Activated naive CD4-positive, alpha-beta T cell treated with anti-CD3 and anti-CD28 coated beads, Interleukin-2, amount 50 U/mL, for 24 hours (primary cell): Measurements from ENCODE around the gene AVEN.
"Not testable (repeated sequence)": the region's sequence is repeated elsewhere in the genome, so short reads cannot be mapped to it uniquely, and the experiment has no call there.

Experiments used
- H3K27ac Mint-ChIP-seq: one replicate; pipeline ENCODE4 v1.8.0; 2021; ENCODE audit warnings: mild to moderate bottlenecking, mixed read lengths
- H3K27me3 Mint-ChIP-seq: one replicate; pipeline ENCODE4 v1.8.0; 2021; ENCODE audit warnings: mixed read lengths
- H3K36me3 Mint-ChIP-seq: one replicate; pipeline ENCODE4 v1.8.0; 2021; ENCODE audit warnings: mixed read lengths
- H3K4me1 Mint-ChIP-seq: one replicate; pipeline ENCODE4 v1.8.0; 2021; ENCODE audit warnings: mixed read lengths
- H3K4me3 Mint-ChIP-seq: one replicate; pipeline ENCODE4 v1.8.0; 2021; ENCODE audit warnings: mild to moderate bottlenecking, mixed read lengths
- H3K9me3 Mint-ChIP-seq: one replicate; pipeline ENCODE4 v1.8.0; 2021; ENCODE audit warnings: mixed read lengths

The AVEN gene

GRCh38 chr15:34014556-34014955 is 24.4 kb downstream of the AVEN start:
- H3K4me3 Mint-ChIP-seq: no peak overlapping the region
- H3K9me3 Mint-ChIP-seq: no peaks in the 10 kb centered on the region
- H3K36me3 Mint-ChIP-seq: peaks cover 9% of the 10 kb centered on the region
- H3K27me3 Mint-ChIP-seq: no peaks in the 10 kb centered on the region
- H3K27ac Mint-ChIP-seq: no peak overlapping the region
- peaks cover 19% of the 10 kb centered on the region for H3K4me1 Mint-ChIP-seq

GRCh38 chr15:34013746-34014145 is 25.3 kb downstream of the AVEN start:
- H3K4me3 Mint-ChIP-seq: no peak overlapping the region
- H3K9me3 Mint-ChIP-seq: no peaks in the 10 kb centered on the region
- no peak overlapping the region for H3K27ac Mint-ChIP-seq
- H3K27me3 Mint-ChIP-seq: no peaks in the 10 kb centered on the region
- peaks cover 9% of the 10 kb centered on the region for H3K36me3 Mint-ChIP-seq
- peaks cover 19% of the 10 kb centered on the region for H3K4me1 Mint-ChIP-seq

- H3K36me3 Mint-ChIP-seq: peaks cover 9% of the 10 kb centered on the region
Observed at GRCh38 chr15:34012461-34013028, 26.5 kb downstream of the AVEN start.

GRCh38 chr15:34011481-34011880 is 27.5 kb downstream of the AVEN start:
- H3K27me3 Mint-ChIP-seq: no peaks in the 10 kb centered on the region
- H3K4me1 Mint-ChIP-seq: peaks cover 4% of the 10 kb centered on the region
- H3K9me3 Mint-ChIP-seq: no peaks in the 10 kb centered on the region
- peaks cover 6% of the 10 kb centered on the region for H3K36me3 Mint-ChIP-seq
- H3K27ac Mint-ChIP-seq: no peak overlapping the region
- H3K4me3 Mint-ChIP-seq: no peak overlapping the region

More at GRCh38 chr15:34012461-34013028, 26.5 kb downstream of the AVEN start:
- H3K27me3 Mint-ChIP-seq: no peaks in the 10 kb centered on the region
- H3K27ac Mint-ChIP-seq: no peak overlapping the region
- H3K4me3 Mint-ChIP-seq: no peak overlapping the region
- peaks cover 9% of the 10 kb centered on the region for H3K4me1 Mint-ChIP-seq
- no peaks in the 10 kb centered on the region for H3K9me3 Mint-ChIP-seq

- Mint-ChIP-seq H3K9me3 (no peaks in the 10 kb centered on the region), H3K4me1 (no peaks in the 10 kb centered on the region), H3K27me3 (no peaks in the 10 kb centered on the region), H3K27ac (no peak overlapping the region), H3K36me3 (peaks cover 6% of the 10 kb centered on the region), H3K4me3 (no peak overlapping the region)
Observed at GRCh38 chr15:34010921-34011320, 28.1 kb downstream of the AVEN start.

- Mint-ChIP-seq H3K27me3 (no peaks in the 10 kb centered on the region), H3K4me1 (no peaks in the 10 kb centered on the region)
Observed at GRCh38 chr15:34009656-34010055, 29.3 kb downstream of the AVEN start.

GRCh38 chr15:34006381-34006780 is 32.6 kb downstream of the AVEN start:
- no peak overlapping the region for H3K4me3 Mint-ChIP-seq
- no peaks in the 10 kb centered on the region for H3K27me3 Mint-ChIP-seq
- H3K36me3 Mint-ChIP-seq: peaks cover 5% of the 10 kb centered on the region
- no peaks in the 10 kb centered on the region for H3K4me1 Mint-ChIP-seq
- no peaks in the 10 kb centered on the region for H3K9me3 Mint-ChIP-seq
- no peak overlapping the region for H3K27ac Mint-ChIP-seq

More at GRCh38 chr15:34009656-34010055, 29.3 kb downstream of the AVEN start:
- peaks cover 3% of the 10 kb centered on the region for H3K36me3 Mint-ChIP-seq
- H3K27ac Mint-ChIP-seq: no peak overlapping the region
- no peaks in the 10 kb centered on the region for H3K9me3 Mint-ChIP-seq
- H3K4me3 Mint-ChIP-seq: no peak overlapping the region

- H3K4me3 Mint-ChIP-seq: no peak overlapping the region
- H3K36me3 Mint-ChIP-seq: peaks cover 7% of the 10 kb centered on the region
- no peaks in the 10 kb centered on the region for H3K27me3 Mint-ChIP-seq
- no peaks in the 10 kb centered on the region for H3K9me3 Mint-ChIP-seq
- H3K4me1 Mint-ChIP-seq: no peaks in the 10 kb centered on the region
- no peak overlapping the region for H3K27ac Mint-ChIP-seq
Observed at GRCh38 chr15:34001536-34001935, 37.5 kb downstream of the AVEN start.

GRCh38 chr15:33995666-33996065 is 43.3 kb downstream of the AVEN start:
- H3K4me3 Mint-ChIP-seq, H3K36me3 Mint-ChIP-seq, H3K27me3 Mint-ChIP-seq, H3K4me1 Mint-ChIP-seq, H3K27ac Mint-ChIP-seq, H3K9me3 Mint-ChIP-seq: not testable (repeated sequence)

- Mint-ChIP-seq H3K27me3 (no peaks in the 10 kb centered on the region), H3K27ac (no peak overlapping the region), H3K9me3 (no peaks in the 10 kb centered on the region)
Observed at GRCh38 chr15:33994005-33994615, 44.9 kb downstream of the AVEN start.

GRCh38 chr15:33988384-33988783 is 50.6 kb downstream of the AVEN start:
- H3K36me3 Mint-ChIP-seq: peaks cover 5% of the 10 kb centered on the region

More at GRCh38 chr15:33994005-33994615, 44.9 kb downstream of the AVEN start:
- Mint-ChIP-seq H3K36me3 (peaks cover 4% of the 10 kb centered on the region), H3K4me3 (no peak overlapping the region), H3K4me1 (no peaks in the 10 kb centered on the region)

GRCh38 chr15:33987444-33987843 is 51.6 kb downstream of the AVEN start:
- H3K27ac Mint-ChIP-seq: no peak overlapping the region
- no peaks in the 10 kb centered on the region for H3K4me1 Mint-ChIP-seq
- H3K4me3 Mint-ChIP-seq: no peak overlapping the region
- no peaks in the 10 kb centered on the region for H3K9me3 Mint-ChIP-seq
- no peaks in the 10 kb centered on the region for H3K27me3 Mint-ChIP-seq
- H3K36me3 Mint-ChIP-seq: peaks cover 5% of the 10 kb centered on the region

More at GRCh38 chr15:33988384-33988783, 50.6 kb downstream of the AVEN start:
- no peaks in the 10 kb centered on the region for H3K27me3 Mint-ChIP-seq
- no peak overlapping the region for H3K4me3 Mint-ChIP-seq
- H3K9me3 Mint-ChIP-seq: no peaks in the 10 kb centered on the region
- H3K4me1 Mint-ChIP-seq: no peaks in the 10 kb centered on the region
- H3K27ac Mint-ChIP-seq: no peak overlapping the region

GRCh38 chr15:33985751-33986150 is 53.3 kb downstream of the AVEN start:
- Mint-ChIP-seq H3K9me3 (no peaks in the 10 kb centered on the region), H3K36me3 (peaks cover 1% of the 10 kb centered on the region), H3K27ac (no peak overlapping the region), H3K27me3 (no peaks in the 10 kb centered on the region), H3K4me3 (no peak overlapping the region), H3K4me1 (no peaks in the 10 kb centered on the region)

- Mint-ChIP-seq H3K36me3 (peaks cover 1% of the 10 kb centered on the region), H3K27ac (no peak overlapping the region), H3K9me3 (no peaks in the 10 kb centered on the region), H3K27me3 (no peaks in the 10 kb centered on the region), H3K4me3 (no peak overlapping the region), H3K4me1 (no peaks in the 10 kb centered on the region)
Observed at GRCh38 chr15:33985287-33985686, 53.7 kb downstream of the AVEN start.

- Mint-ChIP-seq H3K4me1 (no peaks in the 10 kb centered on the region), H3K9me3 (no peaks in the 10 kb centered on the region), H3K36me3 (peaks cover 1% of the 10 kb centered on the region), H3K27ac (no peak overlapping the region), H3K27me3 (no peaks in the 10 kb centered on the region), H3K4me3 (no peak overlapping the region)
Observed at GRCh38 chr15:33982516-33982915, 56.5 kb downstream of the AVEN start.

- Mint-ChIP-seq H3K4me3 (no peak overlapping the region), H3K27ac (no peak overlapping the region), H3K4me1 (no peaks in the 10 kb centered on the region), H3K9me3 (no peaks in the 10 kb centered on the region), H3K27me3 (no peaks in the 10 kb centered on the region), H3K36me3 (no peaks in the 10 kb centered on the region)
Observed at GRCh38 chr15:33980159-33980558, 58.8 kb downstream of the AVEN start.
